HepG2 (cell line): ENCODE results near the gene CPXM1. TPM values are rescaled to one million over a fixed set of nuclear protein-coding genes. Genes with fewer than 3 reads are reported as not detected.

ENCODE experiments used
- AGO2 ChIP-seq: fragments of 200-400 bp; formaldehyde crosslinking; optimal IDR thresholded peaks from 2 replicates; pipeline ENCODE3; 2017; ENCODE audit warnings: mild to moderate bottlenecking, low read depth, low read length, moderate library complexity
- ATRX ChIP-seq: sonication (generic); formaldehyde crosslinking; IDR thresholded peaks from 2 replicates; pipeline ENCODE4 v1.4.0; 2020; ENCODE audit warnings: missing genetic modification reagents, borderline replicate concordance
- CBFB ChIP-seq: sonication (generic); formaldehyde crosslinking; IDR thresholded peaks from 2 replicates; pipeline ENCODE4 v1.4.0; 2020; ENCODE audit warnings: missing genetic modification reagents
- CCDC6 ChIP-seq: sonication (generic); formaldehyde crosslinking; IDR thresholded peaks from 2 replicates; pipeline ENCODE4 v1.8.1; 2022; ENCODE audit warnings: mild to moderate bottlenecking, missing genetic modification reagents, moderate library complexity
- DNMT1 ChIP-seq: sonication (generic); formaldehyde crosslinking; IDR thresholded peaks from 2 replicates; pipeline ENCODE4 v1.5.1; 2020; ENCODE audit warnings: mild to moderate bottlenecking, missing genetic modification reagents
- EED ChIP-seq: sonication (generic); formaldehyde crosslinking; IDR thresholded peaks from 2 replicates; pipeline ENCODE4 v1.5.0; 2020; ENCODE audit warnings: mild to moderate bottlenecking, missing genetic modification reagents
- ESRRA ChIP-seq: sonication (generic); formaldehyde crosslinking; IDR thresholded peaks from 2 replicates; pipeline ENCODE4 v1.5.1; 2020; ENCODE audit warnings: mild to moderate bottlenecking, low read depth, missing genetic modification reagents
- HMGXB4 ChIP-seq, 2 experiments: sonication (generic) in 1 of 2; formaldehyde crosslinking in 1 of 2; IDR thresholded peaks; 2 replicates each; pipeline versions ENCODE4 v1.4.0 to v1.6.1; 2018 to 2020; ENCODE audit warnings: missing genetic modification reagents in 2 of 2, borderline replicate concordance in 1 of 2, low read depth in 1 of 2, mild to moderate bottlenecking in 1 of 2, missing biosample characterization in 1 of 2
- HNF1B ChIP-seq: sonication (generic); formaldehyde crosslinking; IDR thresholded peaks from 2 replicates; pipeline ENCODE4 v1.5.1; 2020; ENCODE audit warnings: mild to moderate bottlenecking, moderate library complexity, missing genetic modification reagents
- HNF4A ChIP-seq: sonication (generic); formaldehyde crosslinking; IDR thresholded peaks from 2 replicates; pipeline ENCODE4 v1.4.0; 2020; ENCODE audit warnings: missing genetic modification reagents
- IKZF4 ChIP-seq: sonication (generic); formaldehyde crosslinking; IDR thresholded peaks from 2 replicates; pipeline ENCODE4 v1.5.1; 2020; ENCODE audit warnings: borderline replicate concordance, mild to moderate bottlenecking, low read depth, missing genetic modification reagents; ENCODE audit errors: not compliant biosample characterization
- IRF2 ChIP-seq: IDR thresholded peaks from 2 replicates; pipeline ENCODE4 v1.6.1; 2018; ENCODE audit warnings: missing genetic modification reagents, missing compliant biosample characterization
- MTERF4 ChIP-seq: sonication (generic); formaldehyde crosslinking; IDR thresholded peaks from 2 replicates; pipeline ENCODE4 v1.8.0; 2023; ENCODE audit warnings: mild to moderate bottlenecking, missing genetic modification reagents
- NFE2 ChIP-seq: sonication (generic); formaldehyde crosslinking; IDR thresholded peaks from 2 replicates; pipeline ENCODE4 v1.4.0; 2020; ENCODE audit warnings: missing genetic modification reagents
- PHF20 ChIP-seq: sonication (generic); formaldehyde crosslinking; IDR thresholded peaks from 2 replicates; pipeline ENCODE4 v1.5.0; 2020; ENCODE audit warnings: mild to moderate bottlenecking, missing genetic modification reagents
- PHF21A ChIP-seq: sonication (generic); formaldehyde crosslinking; IDR thresholded peaks from 2 replicates; pipeline ENCODE4 v1.5.0; 2020; ENCODE audit warnings: mild to moderate bottlenecking, missing genetic modification reagents
- RFX3 ChIP-seq: IDR thresholded peaks from 2 replicates; pipeline ENCODE4 v1.6.1; 2016; ENCODE audit warnings: missing biosample characterization, missing genetic modification reagents
- RFXANK ChIP-seq: IDR thresholded peaks from 2 replicates; pipeline ENCODE4 v1.6.1; 2016
- RFXAP ChIP-seq: sonication (generic); formaldehyde crosslinking; IDR thresholded peaks from 2 replicates; pipeline ENCODE4 v1.4.0; 2020; ENCODE audit warnings: missing genetic modification reagents, borderline replicate concordance
- SYNCRIP ChIP-seq: fragments of 200-400 bp; formaldehyde crosslinking; IDR thresholded peaks from 2 replicates; pipeline ENCODE4 v1.6.1; 2018; ENCODE audit warnings: mild to moderate bottlenecking, low read depth, low read length; ENCODE audit not compliant: insufficient read depth
- TAF15 ChIP-seq: fragments of 200-400 bp; formaldehyde crosslinking; IDR thresholded peaks from one replicate; pipeline ENCODE4 v1.6.1; 2018; ENCODE audit warnings: mild to moderate bottlenecking, low read depth, low read length; ENCODE audit not compliant: poor library complexity, severe bottlenecking
- ZC3H4 ChIP-seq: sonication (generic); formaldehyde crosslinking; IDR thresholded peaks from 2 replicates; pipeline ENCODE4 v1.4.0; 2020; ENCODE audit warnings: missing genetic modification reagents, borderline replicate concordance
- ZMYM2 ChIP-seq: sonication (generic); formaldehyde crosslinking; IDR thresholded peaks from 2 replicates; pipeline ENCODE4 v1.8.0; 2022; ENCODE audit warnings: mild to moderate bottlenecking, missing genetic modification reagents
- ZNF557 ChIP-seq: sonication (generic); formaldehyde crosslinking; IDR thresholded peaks from 2 replicates; pipeline ENCODE4 v1.4.0; 2020; ENCODE audit warnings: missing genetic modification reagents
- ZNF577 ChIP-seq: sonication (generic); formaldehyde crosslinking; IDR thresholded peaks from 2 replicates; pipeline ENCODE4 v1.4.0; 2020; ENCODE audit warnings: mild to moderate bottlenecking, low read depth, missing genetic modification reagents, borderline replicate concordance
- ZNF605 ChIP-seq: sonication (generic); formaldehyde crosslinking; IDR thresholded peaks from 2 replicates; pipeline ENCODE4 v1.8.0; 2022; ENCODE audit warnings: mild to moderate bottlenecking, missing genetic modification reagents
- ZNF839 ChIP-seq: sonication (generic); formaldehyde crosslinking; IDR thresholded peaks from 2 replicates; pipeline ENCODE4 v1.4.0; 2020; ENCODE audit warnings: missing genetic modification reagents, mild to moderate bottlenecking, borderline replicate concordance
- polyA plus RNA-seq, 8 experiments: library from polyadenylated mRNA; depleted of rRNA in 3 of 8; stranded (reverse) in 7 of 8; unstranded in 1 of 8; fragments of >200 nt; fragmentation: Illumina TruSeq in 4 of 8; extraction: Trizol in 4 of 8; gene quantifications; 2 replicates each; pipeline versions ENCODE4 v1.2.1 to v1.2.3, GENCODE V29; 2011 to 2016; ENCODE audit warnings: low read depth in 4 of 8, missing spikeins in 1 of 8, mixed read lengths in 1 of 8; ENCODE audit not compliant: insufficient read depth in 1 of 8
- total RNA-seq, 5 experiments: library from RNA; depleted of rRNA; stranded (reverse); fragments of >200 nt; fragmentation: Illumina TruSeq; extraction: Trizol; gene quantifications; 2 replicates each; pipeline ENCODE4 v1.2.3, GENCODE V29; 2016; ENCODE audit warnings: low read depth in 1 of 5

Gene CPXM1
- total and polyA plus RNA-seq, 2 of the 13 experiments (the other 11 are each of a cell fraction or from before 2014, with no cell fraction given) = 0.07 TPM; not detected in 1

GRCh38 chr20:2756056-2756611, 44.3 kb downstream of the CPXM1 start (continued):
- TF ChIP-seq ZC3H4 (CRISPR knock-in tag) (no peak), AGO2 (no peak), EED (CRISPR knock-in tag) (0 out of 2 replicates have a peak, but pooled peaks have one; percentile 51), SYNCRIP (no peak), IKZF4 (CRISPR knock-in tag) (no peak), RFXAP (CRISPR knock-in tag) (no peak), ZNF557 (no peak), ZNF605 (CRISPR knock-in tag) (no peak), PHF20 (CRISPR knock-in tag) (no peak), ZMYM2 (no peak), CCDC6 (CRISPR knock-in tag) (no peak), NFE2 (CRISPR knock-in tag) (0 out of 2 replicates have a peak, but pooled peaks have one; percentile 5), ZNF839 (CRISPR knock-in tag) (no peak), CBFB (0 out of 2 replicates have a peak, but pooled peaks have one; percentile 44), DNMT1 (CRISPR knock-in tag) (no peak), TAF15 (no peak), HNF1B (CRISPR knock-in tag) (peak; percentile 44; the same call in 1 of the 2 replicates), HNF4A (CRISPR knock-in tag) (no peak), RFXANK (CRISPR knock-in tag) (no peak), MTERF4 (CRISPR knock-in tag) (no peak), ZNF577 (CRISPR knock-in tag) (no peak), PHF21A (no peak), ESRRA (CRISPR knock-in tag) (no peak), RFX3 (CRISPR knock-in tag) (no peak), IRF2 (CRISPR knock-in tag) (0 out of 2 replicates have a peak, but pooled peaks have one; percentile 24), ATRX (CRISPR knock-in tag) (no peak), HMGXB4 (CRISPR knock-in tag; IDR thresholded peaks at IDR 0.05; ENCODE audit: borderline replicate concordance in 1 of 2, low read depth in 1 of 2) (no peak)
